Stomach (tissue), 4 donors: ENCODE results near the gene DCTN5.

Source experiments
- CTCF ChIP-seq, 7 experiments: fragments of 450-650 bp in 4 of 7; fragments of 200-600 bp in 3 of 7; sonication (generic) in 3 of 7; IDR thresholded peaks; one replicate each; pipeline ENCODE4 v1.5.1; 2016 to 2019; ENCODE audit warnings: antibody characterized with exemption in 7 of 7, control low read depth in 2 of 7, mild to moderate bottlenecking in 1 of 7
- POLR2A ChIP-seq, 4 donors: fragments of 450-650 bp; IDR thresholded peaks; one replicate each; pipeline ENCODE4 v1.6.1; 2016; ENCODE audit warnings: antibody characterized with exemption in 4 of 4, control low read depth in 2 of 4, mild to moderate bottlenecking in 1 of 4, moderate library complexity in 1 of 4

DNA sequence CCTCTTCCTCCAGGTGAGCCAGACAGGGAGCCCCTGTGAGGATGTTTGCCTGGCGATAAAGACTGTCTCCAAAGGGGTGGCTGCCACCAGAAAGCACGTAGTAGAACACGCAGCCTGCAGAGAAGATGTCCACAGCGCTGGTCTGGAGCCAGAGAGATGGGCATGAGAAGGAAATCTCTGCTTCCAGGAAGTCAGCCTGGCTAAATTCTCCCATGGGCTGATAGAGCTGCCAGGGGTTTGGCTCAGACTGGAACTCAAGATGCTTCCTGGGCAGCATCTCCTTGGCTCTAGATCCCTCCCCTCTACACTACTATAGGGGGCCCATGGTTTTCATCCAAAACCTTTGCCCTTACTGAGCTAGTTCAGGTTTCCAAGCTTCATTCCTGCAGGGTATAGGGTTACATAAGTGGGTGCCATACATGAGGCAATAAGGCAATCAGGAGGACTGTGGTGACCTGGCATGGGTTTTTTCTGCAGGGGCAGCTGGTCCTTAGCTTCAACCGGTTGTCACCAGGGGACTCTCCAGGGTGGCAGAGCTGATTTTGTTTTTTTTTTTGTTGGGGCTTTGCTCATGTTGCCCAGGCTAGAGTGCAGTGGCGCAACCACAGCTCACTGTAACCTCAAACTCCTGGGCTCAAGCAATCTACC is 51.0 kb downstream of the DCTN5 start:
- no peak for TF ChIP-seq POLR2A (IDR thresholded peaks at IDR 0.05)
- no peak for TF ChIP-seq CTCF (IDR thresholded peaks at IDR 0.05)
